GM18951 (cell line): ENCODE measurements around the gene CEP131.

ENCODE experiments used
- POLR2A ChIP-seq: IDR thresholded peaks from 4 replicates; pipeline ENCODE4 v1.6.1; 2011; ENCODE audit warnings: mild to moderate bottlenecking; ENCODE audit not compliant: insufficient read length, insufficient read depth; ENCODE audit errors: extremely low read depth
- in situ Hi-C: fragments of 300-500 bp; cut with MboI; formaldehyde crosslinking; loops from one replicate; pipeline ENCODE4 v1.12.0; 2022; ENCODE audit warnings: low sequenced_read_pairs, mixed read lengths, inconsistent platforms; ENCODE audit not compliant: unreplicated experiment

CEP131 gene

GRCh38 chr17:81200695-81201580, 21.8 kb downstream of the CEP131 start:
- TF ChIP-seq POLR2A = no peak
- in situ Hi-C loops = no loop called here

GRCh38 chr17:81200201-81200600, 22.6 kb downstream of the CEP131 start:
- in situ Hi-C loops = no loop called here
- TF ChIP-seq POLR2A = no peak

- in situ Hi-C loops = no loop called here
- no peak for TF ChIP-seq POLR2A
These were observed 23.3 kb downstream of the CEP131 start for GRCh38 chr17:81199482-81199830.

GRCh38 chr17:81198826-81199481, 23.8 kb downstream of the CEP131 start:
- in situ Hi-C loops = no loop called here
- no peak for TF ChIP-seq POLR2A

GRCh38 chr17:81197831-81198490, 24.8 kb downstream of the CEP131 start:
- no peak for TF ChIP-seq POLR2A
- in situ Hi-C loops = no loop called here

- in situ Hi-C loops = no loop called here
- no peak for TF ChIP-seq POLR2A
These were observed 25.4 kb downstream of the CEP131 start for GRCh38 chr17:81197409-81197795.

- in situ Hi-C loops = no loop called here
- no peak for TF ChIP-seq POLR2A
These were observed 26.0 kb downstream of the CEP131 start for GRCh38 chr17:81196505-81197408.

- TF ChIP-seq POLR2A = no peak
- in situ Hi-C loops = no loop called here
These were observed 26.7 kb downstream of the CEP131 start for GRCh38 chr17:81195941-81196495.

- in situ Hi-C loops = no loop called here
These were observed 27.5 kb downstream of the CEP131 start for GRCh38 chr17:81194941-81195901.

GRCh38 chr17:81194225-81194760, 28.5 kb downstream of the CEP131 start:
- no peak for TF ChIP-seq POLR2A
- in situ Hi-C loops = no loop called here

More at GRCh38 chr17:81194941-81195901, 27.5 kb downstream of the CEP131 start:
- no peak for TF ChIP-seq POLR2A

GRCh38 chr17:81193470-81194224, 29.1 kb downstream of the CEP131 start:
- in situ Hi-C loops = no loop called here
- no peak for TF ChIP-seq POLR2A

GRCh38 chr17:81193051-81193410, 29.7 kb downstream of the CEP131 start:
- in situ Hi-C loops = no loop called here
- no peak for TF ChIP-seq POLR2A
